NT2/D1 (cell line): ENCODE measurements around the gene DNAI2.
"Not testable (repeated sequence)": the region's sequence is repeated elsewhere in the genome, so short reads cannot be mapped to it uniquely, and the experiment has no call there.

Experiments used
- DNase-seq: peaks from one replicate; pipeline ENCODE4 v3.0.0-alpha.2; 2011; ENCODE audit warnings: low read depth, low spot score
- H3K27me3 ChIP-seq: 2 replicates; pipeline ENCODE4 v1.6.0; 2011; ENCODE audit warnings: mild to moderate bottlenecking; ENCODE audit not compliant: insufficient read length, insufficient read depth
- H3K36me3 ChIP-seq: 2 replicates; pipeline ENCODE4 v1.6.1; 2011; ENCODE audit warnings: mild to moderate bottlenecking, low read length, mixed read lengths; ENCODE audit not compliant: insufficient read depth, insufficient read length
- H3K4me1 ChIP-seq: 2 replicates; pipeline ENCODE4 v1.5.1; 2011; ENCODE audit not compliant: insufficient read depth, insufficient read length
- H3K4me3 ChIP-seq: 2 replicates; pipeline ENCODE4 v1.5.1; 2011; ENCODE audit warnings: low read depth; ENCODE audit not compliant: insufficient read length
- H3K9ac ChIP-seq: 2 replicates; pipeline ENCODE4 v1.6.0; 2011; ENCODE audit warnings: low read depth; ENCODE audit not compliant: insufficient read length
- H3K9me3 ChIP-seq: 2 replicates; pipeline ENCODE4 v1.5.1; 2011; ENCODE audit warnings: mild to moderate bottlenecking, low read length; ENCODE audit not compliant: insufficient read depth
- SUZ12 ChIP-seq: IDR thresholded peaks from 2 replicates; pipeline ENCODE4 v1.6.1; 2011; ENCODE audit not compliant: insufficient read length, insufficient read depth; ENCODE audit errors: extremely low read depth
- YY1 ChIP-seq: IDR thresholded peaks from 2 replicates; pipeline ENCODE4 v1.6.1; 2011; ENCODE audit not compliant: insufficient read length, insufficient read depth
- ZNF274 ChIP-seq: IDR thresholded peaks from 2 replicates; pipeline ENCODE4 v1.6.1; 2011; ENCODE audit warnings: mild to moderate bottlenecking, low read depth, low read length

DNAI2 gene

DNA sequence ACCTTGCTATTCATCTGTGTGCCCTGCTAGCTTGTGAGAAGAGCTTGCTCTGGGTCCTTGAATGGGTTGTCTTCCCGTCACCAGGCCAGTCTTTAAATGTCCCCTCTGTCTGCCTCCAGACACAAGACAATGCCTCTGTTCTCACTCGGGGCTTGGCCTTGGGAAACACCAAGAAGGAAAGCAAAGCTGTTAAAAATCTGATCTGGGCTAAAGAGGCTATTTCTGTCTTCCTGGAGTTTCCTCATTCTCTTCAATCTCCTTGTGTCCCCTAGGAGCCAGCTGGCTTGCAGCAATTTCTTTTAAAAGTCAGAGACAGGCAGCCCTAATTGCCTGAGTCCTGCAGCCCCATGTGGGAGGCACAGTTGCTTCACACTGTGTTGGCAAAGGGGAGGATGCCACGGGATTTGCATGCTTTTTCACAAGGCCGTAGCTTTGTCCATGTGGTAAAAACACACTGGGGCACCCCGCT lies 2.5 kb downstream of the DNAI2 start:
- peaks cover 22% of the 10 kb centered on the region for H3K4me1 ChIP-seq
- no peak for TF ChIP-seq YY1
- no peak for TF ChIP-seq ZNF274
- no peak for TF ChIP-seq SUZ12
- DNase-seq = no peak

DNA sequence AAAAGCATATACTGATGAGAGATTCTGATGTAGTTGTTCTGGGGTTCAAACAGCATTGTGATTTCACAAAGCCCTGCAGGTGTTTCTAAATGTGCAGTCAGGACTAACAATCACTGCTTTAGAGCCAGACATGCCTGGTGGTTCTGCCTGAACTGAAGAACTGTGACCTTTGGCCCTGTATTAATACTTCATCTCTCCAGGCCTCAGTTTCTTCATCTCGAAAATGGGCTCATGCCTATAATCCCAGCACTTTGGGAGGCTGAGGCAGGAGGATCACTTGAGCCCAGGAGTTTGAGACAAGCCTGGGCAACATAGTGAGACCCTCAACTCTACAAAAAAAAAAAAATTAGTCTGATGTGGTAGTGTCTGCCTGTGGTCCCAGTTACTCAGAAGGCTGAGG lies 3.9 kb downstream of the DNAI2 start:
- Histone ChIP-seq H3K4me3 (no peak overlapping the region), H3K4me1 (peaks cover 12% of the 10 kb centered on the region), H3K9me3 (no peaks in the 10 kb centered on the region), H3K36me3 (no peaks in the 10 kb centered on the region), H3K27me3 (peaks cover 12% of the 10 kb centered on the region), H3K9ac (no peak overlapping the region)
- TF ChIP-seq SUZ12 (no peak), YY1 (no peak), ZNF274 (no peak)
- no peak for DNase-seq

More for the DNA sequence above, 2.5 kb downstream of the DNAI2 start:
- Histone ChIP-seq H3K9me3 (no peaks in the 10 kb centered on the region), H3K4me3 (no peak overlapping the region), H3K27me3 (peaks cover 12% of the 10 kb centered on the region), H3K36me3 (no peaks in the 10 kb centered on the region), H3K9ac (no peak overlapping the region)

DNA sequence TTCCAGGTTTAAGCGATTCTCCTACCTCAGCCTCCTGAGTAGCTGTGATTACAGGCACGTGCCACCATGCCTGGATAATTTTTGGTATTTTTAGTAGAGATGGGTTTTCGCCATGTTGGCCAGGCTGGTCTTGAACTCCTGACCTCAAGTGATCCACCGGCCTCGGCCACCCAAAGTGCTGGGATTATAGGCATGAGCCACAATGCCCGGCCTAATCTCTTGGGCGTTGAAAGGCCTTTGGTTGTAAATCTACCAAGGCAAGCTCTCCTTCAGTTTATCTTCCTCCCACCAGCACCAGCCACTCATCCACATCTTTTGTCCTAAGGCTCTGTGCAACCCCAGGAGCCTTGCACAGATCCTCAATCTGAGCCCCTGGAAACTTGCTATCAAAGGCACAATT lies 5.6 kb downstream of the DNAI2 start:
- H3K4me1 ChIP-seq, DNase-seq, H3K27me3 ChIP-seq, H3K9me3 ChIP-seq, H3K9ac ChIP-seq, H3K4me3 ChIP-seq, H3K36me3 ChIP-seq: not testable (repeated sequence)

DNA sequence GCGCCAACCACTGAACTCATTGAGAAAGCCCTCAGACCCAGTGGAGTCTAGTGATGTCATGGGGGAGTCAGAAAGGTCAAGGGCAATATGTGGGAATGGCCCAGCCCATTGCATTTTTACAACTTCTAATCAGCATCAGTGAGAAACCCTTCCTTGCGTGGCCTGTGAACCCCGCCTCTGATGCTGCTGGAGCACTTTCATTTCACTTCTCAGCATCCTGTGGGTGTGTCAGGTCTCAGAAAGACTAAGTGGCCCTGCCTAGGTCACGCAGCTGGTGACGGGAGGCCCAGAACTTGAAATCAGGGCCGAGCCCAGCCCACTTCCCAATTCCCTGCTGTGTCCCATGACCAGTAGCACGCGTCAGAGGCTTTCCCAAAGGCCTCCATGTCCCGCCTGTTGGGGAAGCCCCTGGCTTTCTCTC lies 6.1 kb downstream of the DNAI2 start:
- Histone ChIP-seq H3K4me1 (peaks cover 11% of the 10 kb centered on the region), H3K9ac (no peak overlapping the region), H3K9me3 (no peaks in the 10 kb centered on the region), H3K36me3 (no peaks in the 10 kb centered on the region), H3K4me3 (no peak overlapping the region), H3K27me3 (no peaks in the 10 kb centered on the region)
- no peak for DNase-seq
- TF ChIP-seq SUZ12 (no peak), YY1 (no peak), ZNF274 (no peak)

DNA sequence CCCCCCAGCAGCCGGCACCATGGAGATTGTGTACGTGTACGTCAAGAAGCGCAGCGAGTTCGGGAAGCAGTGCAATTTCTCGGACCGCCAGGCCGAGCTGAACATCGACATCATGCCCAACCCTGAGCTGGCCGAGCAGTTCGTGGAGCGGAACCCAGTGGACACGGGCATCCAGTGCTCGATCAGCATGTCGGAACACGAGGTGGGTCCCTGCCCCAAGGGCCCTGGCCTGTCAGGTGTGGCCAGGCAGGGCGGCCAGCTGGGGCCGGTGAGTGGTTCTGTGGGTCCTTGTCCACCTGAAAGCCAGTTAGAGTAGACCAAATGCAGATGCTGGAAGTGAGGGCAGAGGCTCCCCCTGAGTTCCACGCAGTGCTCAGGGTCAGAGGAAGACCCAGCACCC lies 7.8 kb downstream of the DNAI2 start:
- Histone ChIP-seq H3K27me3 (no peaks in the 10 kb centered on the region), H3K4me1 (peaks cover 6% of the 10 kb centered on the region), H3K9me3 (no peaks in the 10 kb centered on the region), H3K4me3 (no peak overlapping the region), H3K9ac (no peak overlapping the region), H3K36me3 (no peaks in the 10 kb centered on the region)
- DNase-seq = no peak
- TF ChIP-seq ZNF274 (no peak), SUZ12 (no peak), YY1 (no peak)

DNA sequence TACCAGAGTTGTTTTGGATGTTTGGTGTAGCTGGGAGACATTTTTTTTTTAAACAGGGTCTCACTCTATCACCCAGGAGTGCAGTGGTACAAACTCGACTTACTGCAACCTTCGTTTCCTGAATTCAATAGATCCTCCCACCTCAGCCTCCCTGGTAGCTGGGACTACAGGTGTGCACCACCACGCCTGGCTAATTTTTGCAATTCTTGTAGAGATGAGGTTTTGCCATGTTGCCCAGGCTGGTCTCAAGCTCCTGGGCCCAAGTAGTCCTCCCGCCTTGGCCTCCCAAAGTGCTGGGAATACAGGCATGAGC lies 8.2 kb downstream of the DNAI2 start:
- not testable (repeated sequence) for H3K4me3 ChIP-seq, H3K36me3 ChIP-seq, H3K9me3 ChIP-seq, H3K27me3 ChIP-seq, H3K9ac ChIP-seq, H3K4me1 ChIP-seq, DNase-seq

DNA sequence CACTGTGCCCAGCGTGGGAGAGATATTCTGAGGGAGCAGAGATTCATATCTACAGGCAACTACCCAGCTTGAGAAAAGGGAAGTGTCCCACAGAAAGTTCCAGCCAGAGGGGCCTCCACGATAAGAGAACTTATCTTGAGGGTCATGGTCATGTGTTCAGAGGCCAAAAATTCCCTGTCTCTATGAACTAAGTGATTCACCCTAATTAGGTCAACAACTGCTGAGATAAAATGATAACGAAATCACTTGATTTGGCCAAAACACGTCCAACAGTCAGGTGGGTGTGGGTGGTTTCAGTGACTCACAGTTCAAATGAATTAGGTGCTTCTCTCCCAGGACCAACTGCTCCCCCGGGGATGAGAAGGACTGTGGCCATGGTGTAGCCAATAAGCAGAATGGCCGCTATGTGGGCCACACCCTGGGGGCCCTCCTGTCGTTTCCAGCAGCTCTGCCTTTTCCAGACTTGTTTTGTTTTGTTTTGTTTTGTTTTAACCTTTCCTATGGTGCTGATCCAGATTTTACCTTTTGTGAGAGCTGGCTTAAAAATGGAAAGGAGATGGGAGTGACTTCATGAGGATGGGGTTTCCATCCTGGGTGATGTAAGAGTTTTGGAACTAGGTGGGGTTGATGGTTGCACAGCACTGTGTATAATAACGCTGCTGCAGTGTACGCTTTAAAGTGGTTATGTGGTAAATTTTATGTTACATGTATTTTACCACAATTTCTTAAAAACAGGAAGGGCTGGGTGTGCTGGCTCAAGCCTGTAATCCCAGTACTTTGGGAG lies 8.7 kb downstream of the DNAI2 start:
- Histone ChIP-seq H3K9ac (no peak overlapping the region), H3K36me3 (no peaks in the 10 kb centered on the region), H3K9me3 (no peaks in the 10 kb centered on the region), H3K4me1 (peaks cover 6% of the 10 kb centered on the region), H3K4me3 (no peak overlapping the region), H3K27me3 (no peaks in the 10 kb centered on the region)
- TF ChIP-seq YY1 (no peak), ZNF274 (no peak), SUZ12 (no peak)
- no peak for DNase-seq

DNA sequence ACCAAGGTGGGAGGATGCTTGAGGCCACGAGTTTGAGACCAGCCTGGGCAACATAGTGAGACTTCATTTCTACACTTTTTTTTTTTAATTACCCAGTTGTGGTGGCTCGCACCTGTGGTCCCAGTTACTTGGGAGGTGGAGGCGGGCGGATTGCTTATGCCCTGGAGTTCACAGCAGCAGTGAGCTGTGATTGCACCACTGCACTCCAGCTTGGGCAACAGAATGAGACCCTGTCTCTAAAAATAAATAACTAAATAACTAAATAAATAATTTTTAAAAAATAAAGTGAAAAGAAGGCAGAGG lies 9.3 kb downstream of the DNAI2 start:
- DNase-seq = no peak
- no peaks in the 10 kb centered on the region for H3K9me3 ChIP-seq
- no peak for TF ChIP-seq SUZ12
- no peak for TF ChIP-seq YY1
- TF ChIP-seq ZNF274 = no peak
- H3K9ac ChIP-seq = no peak overlapping the region
- no peak overlapping the region for H3K4me3 ChIP-seq
- no peaks in the 10 kb centered on the region for H3K27me3 ChIP-seq
- H3K36me3 ChIP-seq = no peaks in the 10 kb centered on the region
- peaks cover 6% of the 10 kb centered on the region for H3K4me1 ChIP-seq
